Spleen (tissue), 11 donors: Measurements from ENCODE around the gene RHO. TPM values are rescaled to one million over a fixed set of nuclear protein-coding genes. Genes with fewer than 3 reads are reported as not detected.
A peak's percentile ranks its signal among the peaks of the same experiment; 100 is the strongest.

ENCODE experiments used
- DNase-seq: peaks from one replicate; pipeline ENCODE4 v3.0.0-alpha.2; 2020
- H3K27ac ChIP-seq, 8 donors: fragments of 200-600 bp; sonication (generic) in 7 of 8; 1 replicate in 4 of 8; 2 replicates in 4 of 8; pipeline versions ENCODE4 v1.5.0 to v1.8.0; 2016 to 2021; ENCODE audit warnings: inconsistent platforms in 4 of 8, mild to moderate bottlenecking in 4 of 8, moderate library complexity in 1 of 8
- H3K27me3 ChIP-seq, 7 donors: fragments of 200-600 bp; sonication (generic) in 6 of 7; replicated peaks in 1 of 7; 1 replicate in 4 of 7; 2 replicates in 3 of 7; pipeline versions ENCODE4 v1.5.0 to v1.8.0; 2016 to 2021; ENCODE audit warnings: inconsistent platforms in 3 of 7, mild to moderate bottlenecking in 1 of 7
- H3K36me3 ChIP-seq, 6 donors: fragments of 200-600 bp; sonication (generic) in 5 of 6; 1 replicate in 4 of 6; 2 replicates in 2 of 6; pipeline versions ENCODE4 v1.5.0 to v1.8.0; 2016 to 2021; ENCODE audit warnings: inconsistent platforms in 2 of 6
- H3K4me1 ChIP-seq, 6 donors: fragments of 200-600 bp; sonication (generic) in 5 of 6; 1 replicate in 3 of 6; 2 replicates in 3 of 6; pipeline versions ENCODE4 v1.5.0 to v1.8.0; 2016 to 2021; ENCODE audit warnings: inconsistent platforms in 3 of 6
- H3K4me3 ChIP-seq, 8 donors: fragments of 200-600 bp; sonication (generic) in 7 of 8; 1 replicate in 4 of 8; 2 replicates in 4 of 8; pipeline versions ENCODE4 v1.5.0 to v1.8.0; 2016 to 2021; ENCODE audit warnings: inconsistent platforms in 4 of 8, mild to moderate bottlenecking in 4 of 8, moderate library complexity in 2 of 8
- H3K9me3 ChIP-seq, 8 donors: fragments of 200-600 bp; sonication (generic) in 7 of 8; 1 replicate in 4 of 8; 2 replicates in 4 of 8; pipeline versions ENCODE4 v1.5.0 to v1.8.0; 2016 to 2021; ENCODE audit warnings: inconsistent platforms in 4 of 8
- POLR2A ChIP-seq, 3 donors: fragments of 450-650 bp; IDR thresholded peaks; one replicate each; pipeline ENCODE4 v1.5.1; 2017; ENCODE audit warnings: antibody characterized with exemption in 3 of 3, mild to moderate bottlenecking in 1 of 3
- POLR2AphosphoS5 ChIP-seq, 3 donors: sonication (generic); formaldehyde crosslinking; IDR thresholded peaks; one replicate each; pipeline ENCODE4 v1.5.1; 2017; ENCODE audit warnings: antibody characterized with exemption in 3 of 3
- WGBS, 5 donors: extraction: QIAGEN DNeasy Blood & Tissue Kit in 3 of 5; methylation state at CpG; one replicate each; pipeline versions ENCODE4 v1.1.5 to v1.1.7; 2013 to 2018; 5-methylcytosine and 5-hydroxymethylcytosine counted together
- intact Hi-C: fragments of 100-400 bp; cut with DNase I; formaldehyde crosslinking; loops from one replicate; pipeline ENCODE4 v1.15.0; 2023; ENCODE audit warnings: low total_unique reads
- polyA plus RNA-seq, 3 donors: library from polyadenylated mRNA; stranded (reverse); fragments of 200-250 nt; gene quantifications; one replicate each; pipeline ENCODE4 v1.2.1, GENCODE V29; 2013
- total RNA-seq, 7 donors: library from RNA; depleted of rRNA in 3 of 7; stranded (reverse); fragments of >200 nt in 3 of 7; fragmentation: NEBNext Ultra II Directional in 4 of 7; extraction: Animal tissue kit (Norgen Biotek cat#: 25700) in 4 of 7; gene quantifications; one replicate each; pipeline versions ENCODE4 v1.1.0 to v1.2.1, GENCODE V29; 2016 to 2021
- TF ChIP-seq, protein P1 (sequence below), 11 experiments: fragments of 200-600 bp in 7 of 11; fragments of 450-650 bp in 4 of 11; sonication (generic) in 4 of 11; IDR thresholded peaks in 8 of 11; conservative IDR thresholded peaks in 3 of 11; 1 replicate in 7 of 11; 2 replicates in 4 of 11; pipeline versions ENCODE4 v1.4.0 to v1.8.0; 2016 to 2021; ENCODE audit warnings: antibody characterized with exemption in 11 of 11, inconsistent platforms in 4 of 11, mild to moderate bottlenecking in 1 of 11
- donor health status: healthy with polysubstance abuse.
- donor health status: DM: no; HTN: no; CAD: no; lungs with moderate emphysema.
- donor health status: DM: no; HTN: no; CAD: no.
- donor health status: Bipolar disorder and iron deficiency.
- donor health status: healthy.
- donor health status: DM: no; HTN: no; CAD: no.
- donor health status: DM: yes; HTN: yes; CAD: no.

RHO gene
- total and polyA plus RNA-seq, 10 donors = not detected

DNA sequence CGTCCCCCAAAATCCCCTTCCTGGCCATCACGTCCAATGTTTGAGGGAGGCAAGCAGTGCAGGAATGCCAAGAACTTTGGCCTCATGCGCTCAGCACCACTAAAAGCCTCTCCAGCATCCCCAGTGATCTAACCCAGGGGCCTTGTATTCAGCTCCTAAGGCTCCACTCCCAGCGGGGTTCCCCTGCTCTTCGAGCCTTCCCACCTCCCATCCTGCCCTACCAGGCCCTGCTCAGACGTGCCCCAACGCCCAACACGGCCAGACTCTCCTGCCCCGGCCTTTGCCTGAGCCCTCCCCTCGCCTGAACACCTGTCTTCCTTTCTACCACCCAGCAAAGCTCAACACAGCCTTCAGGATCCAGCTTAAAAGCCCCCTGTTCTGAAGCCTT, 47.6 kb downstream of the RHO start:
- Histone ChIP-seq H3K4me1 (peaks cover 32 to 78% (median 49%) of the 10 kb centered on the region in 6 donors), H3K36me3 (peaks cover 0 to 94% (median 29%) of the 10 kb centered on the region in 6 donors), H3K9me3 (no peaks in the 10 kb centered on the region)

DNA sequence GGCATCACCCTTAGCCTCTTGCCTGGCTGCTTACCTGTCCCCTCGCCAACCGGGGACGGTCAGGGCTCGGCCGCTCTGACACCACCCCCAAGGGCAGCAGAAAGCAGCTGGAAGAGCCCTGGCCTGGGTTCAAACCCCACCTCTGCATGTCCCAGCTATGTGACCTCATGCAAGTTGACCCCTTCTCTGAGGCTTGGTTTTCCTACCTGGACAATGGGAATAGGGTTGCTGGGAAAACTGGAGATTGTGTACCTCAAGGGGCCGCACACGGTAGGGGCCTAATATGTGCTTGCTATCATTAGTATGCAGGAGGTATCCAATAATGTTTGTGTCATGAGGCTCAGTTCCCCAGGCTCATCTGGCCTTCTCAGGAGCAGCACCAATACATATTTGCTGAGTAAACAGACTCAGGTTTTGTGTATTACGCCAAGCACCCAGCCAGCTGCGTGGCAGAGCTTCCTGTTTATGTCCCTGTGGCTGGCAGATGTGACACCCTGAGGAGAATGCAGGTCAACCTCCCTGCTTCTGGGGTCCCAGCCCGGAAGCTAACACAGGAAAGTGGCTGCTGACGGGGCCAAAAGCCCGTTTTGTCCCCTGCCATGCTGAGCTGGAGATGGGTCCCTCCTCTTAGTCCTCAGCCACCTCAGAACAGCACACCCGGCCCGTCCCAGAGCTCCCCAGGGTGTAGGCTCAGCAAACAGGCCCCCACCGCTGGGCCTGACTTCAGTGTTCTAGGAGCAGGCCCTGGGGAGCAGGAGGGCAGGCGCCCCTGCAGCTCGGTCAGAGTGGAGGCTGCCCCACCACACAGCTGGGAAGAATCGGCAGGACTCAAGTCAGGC, 48.3 kb downstream of the RHO start:
- Histone ChIP-seq H3K4me1 (peaks cover 32 to 78% (median 49%) of the 10 kb centered on the region in 6 donors), H3K4me3 (peak overlapping the region in 1 of 8 donors; percentile 16), H3K36me3 (peaks cover 0 to 94% (median 23%) of the 10 kb centered on the region in 6 donors), H3K9me3 (no peaks in the 10 kb centered on the region), H3K27ac (peak overlapping the region; percentile 72 to 97 (median 88)), H3K27me3 (no peaks in the 10 kb centered on the region)
- DNase-seq = peak; percentile 94
- TF ChIP-seq, protein P1, sequence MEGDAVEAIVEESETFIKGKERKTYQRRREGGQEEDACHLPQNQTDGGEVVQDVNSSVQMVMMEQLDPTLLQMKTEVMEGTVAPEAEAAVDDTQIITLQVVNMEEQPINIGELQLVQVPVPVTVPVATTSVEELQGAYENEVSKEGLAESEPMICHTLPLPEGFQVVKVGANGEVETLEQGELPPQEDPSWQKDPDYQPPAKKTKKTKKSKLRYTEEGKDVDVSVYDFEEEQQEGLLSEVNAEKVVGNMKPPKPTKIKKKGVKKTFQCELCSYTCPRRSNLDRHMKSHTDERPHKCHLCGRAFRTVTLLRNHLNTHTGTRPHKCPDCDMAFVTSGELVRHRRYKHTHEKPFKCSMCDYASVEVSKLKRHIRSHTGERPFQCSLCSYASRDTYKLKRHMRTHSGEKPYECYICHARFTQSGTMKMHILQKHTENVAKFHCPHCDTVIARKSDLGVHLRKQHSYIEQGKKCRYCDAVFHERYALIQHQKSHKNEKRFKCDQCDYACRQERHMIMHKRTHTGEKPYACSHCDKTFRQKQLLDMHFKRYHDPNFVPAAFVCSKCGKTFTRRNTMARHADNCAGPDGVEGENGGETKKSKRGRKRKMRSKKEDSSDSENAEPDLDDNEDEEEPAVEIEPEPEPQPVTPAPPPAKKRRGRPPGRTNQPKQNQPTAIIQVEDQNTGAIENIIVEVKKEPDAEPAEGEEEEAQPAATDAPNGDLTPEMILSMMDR (IDR thresholded peaks at IDR 0.05 in 8 of 11, conservative IDR thresholded peaks at IDR 0.05 in 3 of 11) = no peak
- TF ChIP-seq POLR2A (IDR thresholded peaks at IDR 0.05) (peak in 1 of 3 donors; percentile 13), POLR2AphosphoS5 (IDR thresholded peaks at IDR 0.05) (peak; percentile 80 to 95 (median 87))
- intact Hi-C loops = no loop called here
- WGBS, 5 donors = 33 to 52% (median 44%) methylated on average over 15 to 18 of the region's 18 CpGs

More for the DNA sequence above, 47.6 kb downstream of the RHO start:
- Histone ChIP-seq H3K4me3 (no peak overlapping the region), H3K27me3 (no peaks in the 10 kb centered on the region), H3K27ac (peak overlapping the region; percentile 72 to 97 (median 88))
- no peak for DNase-seq
- WGBS, 5 donors = 77 to 83% (median 80%) methylated on average over 10 of the region's 10 CpGs
- intact Hi-C loops = no loop called here
- TF ChIP-seq POLR2AphosphoS5 (IDR thresholded peaks at IDR 0.05) (peak in 1 of 3 donors; percentile 27), POLR2A (IDR thresholded peaks at IDR 0.05) (no peak)
- TF ChIP-seq, protein P1 (IDR thresholded peaks at IDR 0.05 in 8 of 11, conservative IDR thresholded peaks at IDR 0.05 in 3 of 11) = no peak

DNA sequence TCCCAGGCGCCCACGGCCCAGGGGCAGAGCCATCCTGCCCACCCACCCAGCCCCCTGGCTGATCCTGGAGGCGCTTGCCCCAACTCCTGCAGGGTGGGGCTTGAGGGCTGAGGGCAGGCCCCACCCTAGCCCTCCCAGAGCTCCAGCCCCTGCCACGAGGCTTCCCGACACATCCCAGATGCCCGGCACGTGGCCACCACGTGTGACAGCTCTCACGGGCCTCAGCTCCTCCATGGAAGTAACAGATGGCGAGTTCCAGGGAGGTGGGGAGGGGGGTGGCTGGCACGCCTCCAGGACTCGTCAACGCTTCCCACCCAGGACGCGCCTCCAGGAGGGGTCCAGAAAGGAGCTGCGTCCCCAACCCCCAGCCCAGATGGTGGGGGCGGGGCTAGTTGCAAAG, 48.9 kb downstream of the RHO start:
- Histone ChIP-seq H3K27ac (peak overlapping the region; percentile 72 to 97 (median 88)), H3K27me3 (no peaks in the 10 kb centered on the region), H3K36me3 (peaks cover 0 to 94% (median 19%) of the 10 kb centered on the region in 6 donors), H3K4me3 (peak overlapping the region in 1 of 8 donors; percentile 16), H3K4me1 (peaks cover 32 to 82% (median 50%) of the 10 kb centered on the region in 6 donors), H3K9me3 (no peaks in the 10 kb centered on the region)
- peak; percentile 88 for DNase-seq
- WGBS, 5 donors = 30 to 43% (median 39%) methylated on average over 11 to 17 of the region's 17 CpGs
- TF ChIP-seq, protein P1 (IDR thresholded peaks at IDR 0.05 in 8 of 11, conservative IDR thresholded peaks at IDR 0.05 in 3 of 11) = no peak
- no peak for TF ChIP-seq POLR2A (IDR thresholded peaks at IDR 0.05)
- TF ChIP-seq POLR2AphosphoS5 (IDR thresholded peaks at IDR 0.05) = no peak
- intact Hi-C loops = no loop called here
